Measurements from ENCODE around the gene LTBP2. TPM values are rescaled to one million over a fixed set of nuclear protein-coding genes. Genes with fewer than 3 reads are reported as not detected.
"Not testable (repeated sequence)": the region's sequence is repeated elsewhere in the genome, so short reads cannot be mapped to it uniquely, and the experiment has no call there.

Gene LTBP2
- polyA plus RNA-seq, 3 donors = 2.0 to 2.7 (median 2.4) TPM

GRCh38 chr14:74557691-74558090 is 54.3 kb downstream of the LTBP2 start:
- DNase-seq (ENCODE audit: low read depth in 3 of 3, low spot score in 2 of 3) = no peak

GRCh38 chr14:74555476-74556050 is 56.5 kb downstream of the LTBP2 start:
- DNase-seq (ENCODE audit: low read depth in 3 of 3, low spot score in 2 of 3) = no peak

DNA sequence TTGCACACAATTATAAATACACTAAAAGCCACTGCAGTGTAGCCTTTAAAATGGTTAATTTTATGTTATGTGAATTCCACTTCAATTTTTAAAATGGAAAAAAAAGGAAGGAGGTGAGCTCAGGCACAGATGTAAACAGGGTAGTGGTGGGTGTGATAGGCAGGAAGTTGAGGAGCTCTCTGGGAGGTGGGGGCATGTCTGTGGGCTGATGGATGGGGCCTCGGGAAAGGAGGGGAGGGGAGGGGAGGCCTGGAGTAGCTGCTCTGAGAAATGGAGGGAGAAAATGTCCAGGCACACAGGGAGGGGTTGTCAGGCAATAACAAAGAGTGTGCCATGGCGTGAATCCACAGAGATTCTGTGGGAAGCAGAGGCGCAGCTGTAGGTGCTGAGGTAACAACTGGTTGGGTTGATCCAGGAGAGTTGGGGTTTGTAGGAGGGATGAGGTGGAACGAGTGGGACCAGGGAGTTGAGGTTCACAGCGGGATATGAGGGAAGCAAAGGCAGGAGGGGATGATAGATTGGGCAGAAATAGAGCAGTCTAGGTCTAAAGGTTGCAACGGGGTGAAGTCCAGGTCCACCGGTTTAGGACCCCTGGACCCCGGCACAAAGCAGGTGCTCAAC is 57.2 kb downstream of the LTBP2 start:
- DNase-seq (ENCODE audit: low read depth in 3 of 3, low spot score in 2 of 3) = no peak

DNA sequence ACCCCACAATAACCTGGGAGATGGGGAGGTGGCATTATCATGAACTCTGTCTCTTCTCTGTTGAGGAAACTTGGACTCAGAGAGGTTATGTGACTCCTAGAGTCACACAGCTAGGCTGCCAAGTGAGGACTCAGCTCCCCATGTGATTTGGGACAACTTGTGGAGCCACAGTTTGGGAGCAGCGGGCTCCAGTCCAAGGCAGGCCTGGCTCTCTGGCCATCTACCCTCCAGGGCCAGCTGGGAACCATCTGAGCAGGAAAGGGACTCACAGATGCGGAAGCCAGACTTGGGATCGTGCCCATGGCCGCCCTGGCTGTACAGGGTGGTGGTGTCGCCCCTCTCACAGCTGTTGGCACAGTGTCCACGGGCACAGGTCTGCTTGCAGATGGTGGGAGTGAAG is 59.4 kb downstream of the LTBP2 start:
- no peak for DNase-seq (ENCODE audit: low read depth in 3 of 3, low spot score in 2 of 3)

DNA sequence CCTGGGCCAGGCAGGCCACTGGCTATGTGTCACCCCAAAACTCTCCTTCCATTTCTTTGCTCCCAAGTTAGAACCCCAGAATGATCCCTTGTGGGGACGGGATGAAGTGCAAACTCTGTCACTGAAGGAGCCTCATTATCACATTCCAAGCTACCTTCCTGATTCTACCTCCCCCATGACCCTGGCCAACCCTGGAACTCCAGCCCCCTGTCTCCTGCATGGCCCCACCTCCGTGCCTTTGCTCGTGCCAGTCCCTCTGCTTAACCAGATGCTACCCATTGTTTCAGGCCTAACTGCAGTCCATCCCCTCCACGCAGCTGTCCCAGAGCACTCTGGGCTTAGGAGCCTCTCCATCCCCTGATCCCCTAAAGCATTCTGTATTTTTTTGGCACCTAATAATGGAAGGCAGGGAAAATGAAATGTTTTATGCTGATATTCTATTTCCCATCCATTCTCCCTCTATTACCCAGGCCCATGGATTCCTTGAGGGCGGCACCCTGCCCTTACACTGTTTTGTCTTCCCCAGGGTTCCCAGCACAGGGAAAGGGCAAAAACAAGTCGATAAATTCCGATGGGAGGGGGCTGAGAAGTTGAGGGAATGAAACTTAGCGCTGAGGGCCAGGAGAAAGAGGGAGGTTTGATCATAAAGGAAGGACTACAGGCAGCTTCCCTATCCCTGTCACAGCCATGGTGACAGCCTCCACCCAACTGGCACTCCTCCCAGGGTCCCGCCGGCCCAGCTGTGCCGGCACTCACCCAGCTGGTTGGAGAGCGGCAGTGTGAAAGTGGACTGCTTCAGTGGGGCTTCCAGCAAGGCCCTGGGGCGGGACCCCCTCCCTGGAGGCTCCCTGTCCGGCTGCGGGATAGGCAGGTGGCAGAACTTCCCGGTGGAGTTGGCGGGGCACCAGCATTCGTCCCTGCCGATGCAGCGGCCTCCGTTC is 60.3 kb downstream of the LTBP2 start:
- DNase-seq (ENCODE audit: low read depth in 3 of 3, low spot score in 2 of 3) = no peak

- DNase-seq (ENCODE audit: low read depth in 3 of 3, low spot score in 2 of 3) = no peak
Observed at GRCh38 chr14:74551001-74551400, 61.0 kb downstream of the LTBP2 start.

GRCh38 chr14:74550071-74550470 is 62.0 kb downstream of the LTBP2 start:
- DNase-seq (ENCODE audit: low read depth in 3 of 3, low spot score in 2 of 3) = no peak

- no peak for DNase-seq (ENCODE audit: low read depth in 3 of 3, low spot score in 2 of 3)
Observed at GRCh38 chr14:74549588-74549987, 62.4 kb downstream of the LTBP2 start.

DNA sequence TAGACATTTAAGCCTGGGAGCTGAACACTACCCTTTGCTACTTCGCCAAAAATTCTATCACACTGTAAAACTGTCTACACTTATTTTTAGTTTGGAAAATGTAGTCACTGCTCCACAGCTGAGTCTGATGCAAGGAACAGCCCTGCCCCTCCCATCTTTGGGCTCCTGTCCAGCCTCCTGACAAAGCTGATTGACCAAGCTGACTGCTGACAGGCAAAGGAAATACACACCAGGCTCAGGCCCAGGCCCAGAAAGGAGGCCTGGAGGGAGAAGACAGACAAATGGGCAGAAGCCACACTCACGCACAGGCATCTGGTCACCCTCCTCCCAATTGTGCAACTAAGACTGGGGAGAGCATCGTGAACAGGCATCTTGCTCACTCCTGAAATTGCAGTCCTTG is 63.2 kb downstream of the LTBP2 start:
- no peak for DNase-seq (ENCODE audit: low read depth in 3 of 3, low spot score in 2 of 3)

DNA sequence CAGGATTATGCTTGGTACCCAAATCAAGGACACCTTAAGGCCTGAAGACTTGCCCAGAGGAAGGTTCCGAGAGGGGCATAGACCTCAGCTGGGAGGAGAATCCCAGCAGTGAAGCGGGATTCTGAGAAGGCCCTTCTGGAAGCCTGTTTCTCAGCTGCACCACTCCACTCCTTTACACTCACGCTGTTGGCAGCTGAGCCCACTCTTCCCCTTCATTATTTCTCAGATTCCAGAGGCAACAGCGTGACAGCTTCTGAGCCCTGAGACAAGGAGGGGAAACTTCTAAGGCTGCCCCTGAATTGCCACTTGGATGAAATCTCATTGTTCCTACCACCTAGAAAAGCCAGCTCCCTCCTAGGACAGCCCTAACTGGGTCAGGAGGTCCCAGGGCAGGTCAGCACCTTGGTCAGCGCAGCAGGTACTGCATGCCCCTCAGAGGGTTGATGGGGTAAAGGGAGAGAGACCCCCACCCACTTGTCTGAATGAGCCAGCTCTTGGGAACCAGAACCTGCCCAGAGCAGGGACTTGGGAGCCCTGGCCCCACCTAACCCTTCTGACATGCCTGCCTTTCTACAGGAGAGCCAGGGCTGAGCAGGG is 64.6 kb downstream of the LTBP2 start:
- DNase-seq (ENCODE audit: low read depth in 3 of 3, low spot score in 2 of 3) = no peak

GRCh38 chr14:74546416-74546815 is 65.6 kb downstream of the LTBP2 start:
- DNase-seq (ENCODE audit: low read depth in 3 of 3, low spot score in 2 of 3) = no peak

- no peak for DNase-seq (ENCODE audit: low read depth in 3 of 3, low spot score in 2 of 3)
Observed at GRCh38 chr14:74545386-74545785, 66.7 kb downstream of the LTBP2 start.

GRCh38 chr14:74543771-74544438 is 68.1 kb downstream of the LTBP2 start:
- DNase-seq (ENCODE audit: low read depth in 3 of 3, low spot score in 2 of 3) = no peak

DNA sequence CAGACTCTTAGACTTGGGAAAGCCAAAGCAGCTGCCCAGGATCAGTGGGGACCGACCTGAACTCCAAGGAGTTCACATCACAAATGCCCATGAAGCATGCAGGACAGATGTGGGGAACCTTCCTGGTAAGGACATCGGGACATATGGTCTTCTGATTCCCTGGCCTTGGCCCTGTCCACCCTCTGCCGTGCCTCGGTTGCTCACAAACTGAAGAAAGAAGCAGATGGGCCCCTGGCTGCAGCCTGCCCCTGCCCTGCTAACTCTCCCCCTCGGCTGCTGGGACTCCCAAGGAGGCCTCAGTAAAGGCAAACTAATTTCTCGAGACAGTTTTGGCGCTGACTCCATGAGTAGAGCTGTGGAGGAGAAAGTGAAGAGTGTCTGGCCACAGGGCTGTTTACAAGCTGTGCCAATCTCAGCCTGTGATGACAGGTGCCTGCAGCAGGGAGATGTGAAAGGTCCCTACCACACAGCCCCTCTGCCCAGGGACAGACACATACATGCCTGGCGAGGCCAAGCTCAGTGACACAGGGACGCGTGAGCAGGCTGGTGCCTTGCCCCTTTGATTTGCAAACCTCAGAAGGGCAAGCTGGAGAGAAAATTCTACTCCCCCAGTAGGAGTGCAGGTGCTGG is 69.9 kb downstream of the LTBP2 start:
- DNase-seq (ENCODE audit: low read depth in 3 of 3, low spot score in 2 of 3) = no peak

DNA sequence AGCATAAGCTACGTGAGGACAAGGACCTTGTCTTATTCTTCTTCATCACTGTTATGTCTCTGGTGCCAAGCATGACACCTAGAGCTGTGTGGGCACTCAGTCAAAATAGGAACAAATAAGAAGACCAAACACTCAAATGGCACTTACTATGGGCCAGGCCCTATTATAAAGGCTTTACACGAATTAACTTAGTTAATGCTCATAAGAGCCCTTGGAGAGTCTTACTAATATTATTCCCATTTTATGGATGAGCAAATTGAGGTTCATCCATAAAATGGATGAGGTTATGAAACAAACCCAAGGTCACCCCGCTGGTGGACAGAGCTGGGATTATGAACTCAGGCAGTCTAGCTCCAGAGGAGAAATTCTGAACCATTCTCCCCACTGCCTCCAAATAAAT is 70.8 kb downstream of the LTBP2 start:
- DNase-seq (ENCODE audit: low read depth in 3 of 3, low spot score in 2 of 3) = no peak

DNA sequence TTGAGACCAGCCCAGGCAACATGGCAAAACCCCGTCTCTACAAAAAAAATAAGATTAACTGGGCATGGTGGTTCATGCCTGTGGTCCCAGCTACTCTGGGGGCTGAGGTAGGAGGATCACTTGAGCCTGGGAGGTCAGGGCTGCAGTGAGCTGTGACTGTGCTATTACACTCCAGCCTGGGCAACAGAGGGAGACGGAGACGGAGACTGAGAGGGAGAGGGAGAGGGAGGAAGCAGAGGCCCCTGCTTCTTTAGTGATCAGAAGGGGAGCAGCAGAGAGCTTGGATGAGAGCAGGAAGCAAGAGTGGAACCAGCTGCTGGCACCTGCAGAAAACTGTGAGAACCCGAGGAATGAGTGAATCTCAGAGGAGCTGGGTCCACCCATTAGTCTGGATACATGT is 72.5 kb downstream of the LTBP2 start:
- DNase-seq (ENCODE audit: low read depth in 3 of 3, low spot score in 2 of 3) = no peak

DNA sequence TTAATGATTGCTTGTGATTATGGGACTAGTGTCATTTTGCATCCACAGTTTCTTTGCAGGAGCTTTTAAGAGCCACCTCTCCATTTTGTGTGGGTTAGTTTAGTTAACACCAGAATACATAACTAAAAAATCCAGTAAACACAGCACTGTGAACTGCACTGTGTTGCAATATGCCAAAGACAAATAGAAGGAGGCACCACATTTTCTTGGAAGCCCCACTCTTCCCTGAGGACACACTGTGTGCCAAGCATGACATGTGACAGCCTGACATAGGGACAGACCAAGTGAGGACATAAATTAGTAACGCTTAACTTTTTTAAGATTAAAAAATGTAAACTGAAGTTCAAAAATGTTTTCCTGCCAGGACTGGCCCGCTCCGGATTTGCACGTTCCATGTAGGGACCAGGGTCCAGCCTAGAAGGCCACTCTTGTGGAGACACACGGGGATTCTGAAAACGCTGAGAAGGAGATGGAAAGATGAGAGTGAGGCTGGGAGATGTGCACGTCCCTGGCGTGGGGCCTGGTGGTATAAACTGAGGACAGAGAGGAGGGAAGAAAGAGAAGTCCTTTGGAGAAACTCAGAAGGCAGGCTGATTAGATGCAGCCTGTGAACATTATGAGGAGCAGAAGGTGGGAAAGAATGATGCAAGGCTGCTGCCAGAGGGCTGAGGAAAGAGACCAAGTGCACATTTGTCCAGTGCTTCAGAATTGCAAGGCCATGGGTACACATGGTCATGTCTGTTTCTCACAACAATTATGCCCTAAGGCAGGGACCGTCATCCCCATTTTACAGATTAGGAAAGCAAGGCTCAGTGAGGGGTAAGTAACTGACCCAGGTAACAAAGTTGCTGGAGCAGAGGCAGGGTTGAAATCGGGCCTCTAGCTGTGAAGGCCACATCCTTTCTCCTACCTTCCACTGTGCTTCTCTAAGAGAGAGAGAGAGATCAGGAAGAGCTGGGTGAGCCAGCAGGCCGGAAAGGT is 73.3 kb downstream of the LTBP2 start:
- DNase-seq (ENCODE audit: low read depth in 3 of 3, low spot score in 2 of 3) = no peak

DNA sequence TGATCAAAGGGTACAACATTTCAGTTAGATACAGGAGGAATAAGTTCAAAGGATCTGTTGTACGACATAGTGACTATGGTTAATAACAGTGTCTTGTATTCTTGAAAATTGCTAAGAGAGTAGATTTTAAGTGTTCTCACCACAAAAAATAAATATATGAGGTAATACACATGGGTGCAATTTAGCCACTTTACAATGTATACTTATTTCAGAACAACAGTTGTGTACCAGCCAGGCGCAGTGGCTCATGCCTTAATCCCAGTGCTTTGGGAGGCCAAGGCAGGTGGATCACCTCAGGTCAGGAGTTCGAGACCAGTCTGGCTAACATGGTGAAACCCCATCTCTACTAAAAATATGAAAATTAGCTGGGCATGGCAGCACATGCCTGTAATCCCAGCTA is 75.7 kb downstream of the LTBP2 start:
- DNase-seq (ENCODE audit: low read depth in 3 of 3, low spot score in 2 of 3) = not testable (repeated sequence)

- no peak for DNase-seq (ENCODE audit: low read depth in 3 of 3, low spot score in 2 of 3)
Observed at GRCh38 chr14:74535756-74536325, 76.2 kb downstream of the LTBP2 start.
